Panc1 (cell line): ENCODE measurements around the gene FFAR3.

Source experiments
- CTCF ChIP-seq: fragments of 450-650 bp; IDR thresholded peaks from 2 replicates; pipeline ENCODE4 v1.5.1; 2017; ENCODE audit warnings: mild to moderate bottlenecking
- REST ChIP-seq, 2 experiments: IDR thresholded peaks; 2 replicates each; pipeline ENCODE4 v1.6.1; 2011 to 2012; ENCODE audit warnings: low read depth in 2 of 2, control low read depth in 1 of 2, low read length in 1 of 2, mild to moderate bottlenecking in 1 of 2, moderate library complexity in 1 of 2; ENCODE audit not compliant: insufficient read depth in 1 of 2
- SIN3A ChIP-seq: IDR thresholded peaks from 2 replicates; pipeline ENCODE4 v1.6.1; 2012; ENCODE audit warnings: low read depth, mild to moderate bottlenecking, low read length, moderate library complexity, borderline replicate concordance; ENCODE audit not compliant: insufficient read depth
- TCF7L2 ChIP-seq: IDR thresholded peaks from 2 replicates; pipeline ENCODE4 v1.6.1; 2011; ENCODE audit warnings: mild to moderate bottlenecking, low read depth, low read length, inconsistent platforms

- TF ChIP-seq CTCF (no peak), SIN3A (no peak), REST (IDR thresholded peaks at IDR 0.05; ENCODE audit: insufficient read depth in 1 of 2, low read depth in 2 of 2, low read length in 1 of 2) (no peak), TCF7L2 (no peak)
Observed at GRCh38 chr19:35365303-35365702, 7.0 kb downstream of the FFAR3 start.
